H9 (cell line): ENCODE results near the gene PLAC8. TPM values are rescaled to one million over a fixed set of nuclear protein-coding genes. Genes with fewer than 3 reads are reported as not detected.
"Not testable (repeated sequence)": the region's sequence is repeated elsewhere in the genome, so short reads cannot be mapped to it uniquely, and the experiment has no call there.

Experiments used
- DNase-seq: peaks from one replicate; pipeline ENCODE4 v3.0.0-alpha.2; 2017
- H2AFZ ChIP-seq: one replicate; pipeline ENCODE4 v1.6.1; 2013; ENCODE audit warnings: mild to moderate bottlenecking, low read length, control low read depth, moderate library complexity
- H2AK5ac ChIP-seq: 2 replicates; pipeline ENCODE4 v1.6.1; 2013; ENCODE audit warnings: low read length, control low read depth, mixed read lengths; ENCODE audit not compliant: insufficient read length
- H2BK120ac ChIP-seq: one replicate; pipeline ENCODE4 v1.6.1; 2013; ENCODE audit warnings: low read depth, mild to moderate bottlenecking, low read length, control low read depth, inconsistent platforms; ENCODE audit not compliant: poor library complexity, severe bottlenecking
- H2BK12ac ChIP-seq: 2 replicates; pipeline ENCODE4 v1.6.1; 2013; ENCODE audit warnings: low read length, control low read depth, mixed read lengths, low read depth; ENCODE audit not compliant: insufficient read length
- H2BK15ac ChIP-seq: 2 replicates; pipeline ENCODE4 v1.6.1; 2013; ENCODE audit warnings: low read depth, low read length, control low read depth
- H2BK20ac ChIP-seq: one replicate; pipeline ENCODE4 v1.6.1; 2013; ENCODE audit warnings: low read depth, mild to moderate bottlenecking, low read length, control low read depth, inconsistent platforms; ENCODE audit not compliant: poor library complexity, severe bottlenecking
- H2BK5ac ChIP-seq: 2 replicates; pipeline ENCODE4 v1.6.1; 2013; ENCODE audit warnings: low read length, control low read depth, mixed read lengths; ENCODE audit not compliant: insufficient read length
- H3K14ac ChIP-seq: 2 replicates; pipeline ENCODE4 v1.6.1; 2013; ENCODE audit warnings: low read length, control low read depth; ENCODE audit not compliant: insufficient read depth
- H3K18ac ChIP-seq: 2 replicates; pipeline ENCODE4 v1.6.1; 2013; ENCODE audit warnings: low read depth, mild to moderate bottlenecking, mixed read lengths, low read length, control low read depth; ENCODE audit not compliant: insufficient read length
- H3K23ac ChIP-seq: 2 replicates; pipeline ENCODE4 v1.6.1; 2013; ENCODE audit warnings: low read length, control low read depth, mixed read lengths, low read depth; ENCODE audit not compliant: insufficient read length
- H3K23me2 ChIP-seq: 2 replicates; pipeline ENCODE4 v1.6.1; 2013; ENCODE audit warnings: low read depth, mild to moderate bottlenecking, mixed read lengths, low read length, control low read depth; ENCODE audit not compliant: insufficient read length, poor library complexity, severe bottlenecking
- H3K27ac ChIP-seq: 2 replicates; pipeline ENCODE4 v1.5.1; 2013; ENCODE audit warnings: low read length, control low read depth, mixed read lengths, low read depth; ENCODE audit not compliant: insufficient read length
- H3K27me3 ChIP-seq: 2 replicates; pipeline ENCODE4 v1.6.1; 2013; ENCODE audit warnings: low read length, control low read depth, inconsistent platforms; ENCODE audit not compliant: insufficient read depth
- H3K4ac ChIP-seq: 2 replicates; pipeline ENCODE4 v1.6.1; 2013; ENCODE audit warnings: low read depth, mild to moderate bottlenecking, control low read depth, inconsistent platforms, low read length, moderate library complexity
- H3K4me1 ChIP-seq: 2 replicates; pipeline ENCODE4 v1.6.1; 2013; ENCODE audit warnings: low read length, control low read depth, inconsistent platforms; ENCODE audit not compliant: insufficient read depth
- H3K4me2 ChIP-seq: 2 replicates; pipeline ENCODE4 v1.6.1; 2013; ENCODE audit warnings: low read length, control low read depth, mixed read lengths; ENCODE audit not compliant: insufficient read length, insufficient read depth
- H3K56ac ChIP-seq: 2 replicates; pipeline ENCODE4 v1.6.1; 2013; ENCODE audit warnings: low read depth, mild to moderate bottlenecking, mixed read lengths, low read length, control low read depth; ENCODE audit not compliant: insufficient read length
- H3K79me1 ChIP-seq: 2 replicates; pipeline ENCODE4 v1.6.1; 2013; ENCODE audit warnings: low read depth, mild to moderate bottlenecking, moderate library complexity, low read length, control low read depth, inconsistent platforms; ENCODE audit not compliant: insufficient read depth, poor library complexity, severe bottlenecking
- H3K79me2 ChIP-seq: 2 replicates; pipeline ENCODE4 v1.6.1; 2013; ENCODE audit warnings: low read length, control low read depth, inconsistent platforms; ENCODE audit not compliant: insufficient read depth
- H3K9ac ChIP-seq: 2 replicates; pipeline ENCODE4 v1.6.1; 2013; ENCODE audit warnings: low read length, control low read depth, mixed read lengths; ENCODE audit not compliant: insufficient read length; ENCODE audit errors: extremely low read depth
- H3K9me3 ChIP-seq: one replicate; pipeline ENCODE4 v1.6.1; 2013; ENCODE audit warnings: low read depth, low read length, inconsistent platforms; ENCODE audit not compliant: control insufficient read depth
- H3T11ph ChIP-seq: one replicate; pipeline ENCODE4 v1.6.1; 2013; ENCODE audit warnings: mild to moderate bottlenecking, low read length, control low read depth, inconsistent platforms
- H4K20me1 ChIP-seq: one replicate; pipeline ENCODE4 v1.6.1; 2013; ENCODE audit not compliant: control insufficient read depth, insufficient read length, insufficient read depth
- H4K5ac ChIP-seq: 2 replicates; pipeline ENCODE4 v1.6.1; 2013; ENCODE audit warnings: low read depth, mild to moderate bottlenecking, mixed read lengths, low read length, control low read depth; ENCODE audit not compliant: insufficient read length
- H4K8ac ChIP-seq: replicated peaks from 2 replicates; pipeline ENCODE4 v1.6.1; 2013; ENCODE audit warnings: low read length, control low read depth, mixed read lengths, low read depth; ENCODE audit not compliant: insufficient read length
- H4K91ac ChIP-seq: 2 replicates; pipeline ENCODE4 v1.6.1; 2013; ENCODE audit warnings: low read depth, mild to moderate bottlenecking, moderate library complexity, mixed read lengths, low read length, control low read depth; ENCODE audit not compliant: insufficient read length
- H3K27ac Mint-ChIP-seq, 3 experiments: 2 replicates in 2 of 3; 3 replicates in 1 of 3; pipeline ENCODE4 v1.8.0; 2020 to 2021; ENCODE audit warnings: mixed read lengths in 3 of 3, mild to moderate bottlenecking in 1 of 3, moderate library complexity in 1 of 3
- H3K27me3 Mint-ChIP-seq: 2 replicates; pipeline ENCODE4 v1.8.0; 2021; ENCODE audit warnings: low read depth, mild to moderate bottlenecking, moderate library complexity, mixed read lengths
- H3K36me3 Mint-ChIP-seq, 3 experiments: 2 replicates in 2 of 3; 3 replicates in 1 of 3; pipeline ENCODE4 v1.8.0; 2020 to 2021; ENCODE audit warnings: low read depth in 3 of 3, mixed read lengths in 3 of 3; ENCODE audit not compliant: insufficient read depth in 1 of 3
- H3K4me1 Mint-ChIP-seq, 2 experiments: 2 replicates each; pipeline ENCODE4 v1.8.0; 2020; ENCODE audit warnings: mixed read lengths in 2 of 2
- H3K4me3 Mint-ChIP-seq, 2 experiments: 2 replicates in 1 of 2; 3 replicates in 1 of 2; pipeline ENCODE4 v1.8.0; 2020 to 2021; ENCODE audit warnings: mild to moderate bottlenecking in 2 of 2, mixed read lengths in 2 of 2, moderate library complexity in 1 of 2
- H3K9me3 Mint-ChIP-seq, 2 experiments: 2 replicates in 1 of 2; 3 replicates in 1 of 2; pipeline ENCODE4 v1.8.0; 2020; ENCODE audit warnings: mild to moderate bottlenecking in 2 of 2, mixed read lengths in 2 of 2, moderate library complexity in 1 of 2
- CTCF ChIP-seq: fragments of 200-600 bp; sonication (generic); conservative IDR thresholded peaks from 3 replicates; pipeline ENCODE4 v1.8.0; 2021; ENCODE audit warnings: antibody characterized with exemption, mild to moderate bottlenecking
- WGBS: extraction: QIAGEN DNeasy Blood & Tissue Kit; methylation state at CpG from one replicate; pipeline ENCODE4 v1.1.7; 2013; ENCODE audit warnings: missing lambda C conversion rate, low lambda C conversion rate, mixed read lengths; ENCODE audit not compliant: insufficient read length; ENCODE audit errors: extremely low coverage; 5-methylcytosine and 5-hydroxymethylcytosine counted together
- total RNA-seq: library from RNA; stranded (reverse); gene quantifications from 2 replicates; pipeline ENCODE4 v1.2.1, GENCODE V29; 2021

Gene PLAC8
- total RNA-seq, 1 experiment from 2014 or later: 1.6 TPM

GRCh38 chr4:83075311-83076095 is 39.0 kb downstream of the PLAC8 start:
- no peak overlapping the region for H3K56ac ChIP-seq
- no peak overlapping the region for H3T11ph ChIP-seq
- no peak overlapping the region for H3K14ac ChIP-seq
- H3K23ac ChIP-seq: no peak overlapping the region
- no peak overlapping the region for H4K8ac ChIP-seq
- H3K9me3 Mint-ChIP-seq: no peaks in the 10 kb centered on the region; a peak in 1 of 5 replicates
- H2BK5ac ChIP-seq: no peak overlapping the region
- no peaks in the 10 kb centered on the region for H3K23me2 ChIP-seq
- H2AFZ ChIP-seq: no peak overlapping the region
- H3K4me1 Mint-ChIP-seq: no peaks in the 10 kb centered on the region
- H3K27me3 ChIP-seq: no peaks in the 10 kb centered on the region
- H3K9ac ChIP-seq: no peak overlapping the region
- H3K79me2 ChIP-seq: no peaks in the 10 kb centered on the region
- H3K4me1 ChIP-seq: no peaks in the 10 kb centered on the region
- no peak overlapping the region for H2AK5ac ChIP-seq
- no peak overlapping the region for H3K27ac ChIP-seq
- no peak for TF ChIP-seq CTCF
- H3K18ac ChIP-seq: no peak overlapping the region
- no peak overlapping the region for H3K4ac ChIP-seq
- H3K4me2 ChIP-seq: no peak overlapping the region
- H4K5ac ChIP-seq: no peak overlapping the region
- H4K91ac ChIP-seq: no peak overlapping the region
- no CpG with 5 or more reads among the region's 4 CpGs for WGBS
- no peak overlapping the region for H2BK15ac ChIP-seq
- no peak overlapping the region for H2BK120ac ChIP-seq
- H2BK20ac ChIP-seq: no peak overlapping the region
- H3K4me3 Mint-ChIP-seq: no peak overlapping the region
- no peaks in the 10 kb centered on the region for H4K20me1 ChIP-seq
- H3K36me3 Mint-ChIP-seq: peaks cover 5 to 20% (median 18%) of the 10 kb centered on the region in 3 experiments; a peak in 6 of 7 replicates
- no peaks in the 10 kb centered on the region for H3K79me1 ChIP-seq
- H3K27me3 Mint-ChIP-seq: no peaks in the 10 kb centered on the region
- H2BK12ac ChIP-seq: no peak overlapping the region
- no peak overlapping the region for H3K27ac Mint-ChIP-seq
- no peak for DNase-seq
- no peaks in the 10 kb centered on the region for H3K9me3 ChIP-seq

- not testable (repeated sequence) for H2BK20ac ChIP-seq, H3K23ac ChIP-seq, H3K4me3 Mint-ChIP-seq, H3K18ac ChIP-seq, H3K79me1 ChIP-seq, H3K4me1 Mint-ChIP-seq, H3K4me2 ChIP-seq, H3K23me2 ChIP-seq, H3K79me2 ChIP-seq, H3K4ac ChIP-seq, H2AFZ ChIP-seq, H3K56ac ChIP-seq, H3K27me3 ChIP-seq, H3K27ac ChIP-seq, H2BK5ac ChIP-seq, H4K20me1 ChIP-seq, H3T11ph ChIP-seq, H4K5ac ChIP-seq, DNase-seq, H3K27me3 Mint-ChIP-seq, H3K9ac ChIP-seq, H2AK5ac ChIP-seq, H4K8ac ChIP-seq, H3K27ac Mint-ChIP-seq, H2BK12ac ChIP-seq, H4K91ac ChIP-seq, H2BK120ac ChIP-seq, H3K9me3 Mint-ChIP-seq, H3K9me3 ChIP-seq, H3K4me1 ChIP-seq, H2BK15ac ChIP-seq, H3K14ac ChIP-seq
- peaks cover 5 to 23% (median 21%) of the 10 kb centered on the region in 3 experiments; a peak in 6 of 7 replicates for H3K36me3 Mint-ChIP-seq
- WGBS: no CpG with 5 or more reads among the region's 7 CpGs
Observed at GRCh38 chr4:83074783-83075182, 39.7 kb downstream of the PLAC8 start.
